IMR-90 (cell line): ENCODE measurements around the gene SCARB1.

Experiments used
- BHLHE40 ChIP-seq: fragments of 150-350 bp; IDR thresholded peaks from 2 replicates; pipeline ENCODE4 v1.6.1; 2016; ENCODE audit warnings: mild to moderate bottlenecking, low read depth, low read length
- CTCF ChIP-seq: conservative IDR thresholded peaks from 2 replicates; pipeline ENCODE4 v1.5.1; 2012; ENCODE audit warnings: mild to moderate bottlenecking, low read depth, low read length, improper control_type of control experiment
- MAFK ChIP-seq: IDR thresholded peaks from 2 replicates; pipeline ENCODE4 v1.6.1; 2012; ENCODE audit warnings: low read depth, low read length, improper control_type of control experiment
- MXI1 ChIP-seq: IDR thresholded peaks from 2 replicates; pipeline ENCODE4 v1.6.1; 2012; ENCODE audit warnings: low read depth, mild to moderate bottlenecking, low read length, moderate library complexity, borderline replicate concordance
- POLR2A ChIP-seq: IDR thresholded peaks from 2 replicates; pipeline ENCODE4 v1.6.1; 2012; ENCODE audit warnings: mild to moderate bottlenecking, low read depth, low read length
- USF2 ChIP-seq: fragments of 150-350 bp; IDR thresholded peaks from 2 replicates; pipeline ENCODE4 v1.6.1; 2017; ENCODE audit warnings: mild to moderate bottlenecking, antibody characterized with exemption, low read length, low read depth

- TF ChIP-seq CTCF (no peak), MAFK (no peak), MXI1 (no peak), POLR2A (no peak), USF2 (peak; percentile 72; the same call in 1 of the 2 replicates), BHLHE40 (no peak)
These were observed 111.0 kb downstream of the SCARB1 start for GRCh38 chr12:124752437-124753227.
